ENCODE results near the gene RELL1.

RELL1 gene

DNA sequence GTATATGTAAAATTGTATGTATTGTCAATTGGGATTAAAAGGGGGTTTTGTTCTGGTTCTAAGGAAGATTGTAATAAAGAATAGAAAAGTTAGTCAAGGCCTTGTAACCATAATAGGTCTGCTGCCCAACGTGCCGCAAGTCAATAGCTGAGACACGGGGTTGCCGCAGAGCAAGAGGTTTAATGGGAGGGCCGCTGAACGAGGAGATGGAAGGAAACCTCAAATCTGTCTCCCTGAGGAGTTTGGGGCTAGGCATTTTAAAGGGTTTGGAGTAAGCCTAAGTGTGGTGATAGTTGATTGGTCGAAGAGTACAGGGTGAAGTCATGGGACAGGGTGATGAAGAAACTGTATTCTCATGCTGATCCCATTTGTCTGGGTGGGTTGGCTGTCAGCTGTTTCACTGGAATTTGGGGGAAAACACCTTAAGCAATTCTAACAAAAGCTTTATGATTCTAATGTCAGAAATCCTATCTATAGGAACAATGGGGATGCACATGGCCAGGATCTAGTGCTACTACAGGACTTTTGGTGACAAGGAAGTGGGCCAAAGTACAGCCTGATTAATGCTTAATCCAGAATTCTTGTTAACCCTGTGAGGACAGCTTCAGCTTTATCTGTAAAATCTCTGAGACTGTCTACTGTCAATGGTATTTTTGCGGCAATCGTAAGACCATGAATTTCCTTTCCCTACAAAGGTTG is 86.9 kb downstream of the RELL1 start:
- no peak for DNase-seq (ENCODE audit: low read depth in 2 of 2)

DNA sequence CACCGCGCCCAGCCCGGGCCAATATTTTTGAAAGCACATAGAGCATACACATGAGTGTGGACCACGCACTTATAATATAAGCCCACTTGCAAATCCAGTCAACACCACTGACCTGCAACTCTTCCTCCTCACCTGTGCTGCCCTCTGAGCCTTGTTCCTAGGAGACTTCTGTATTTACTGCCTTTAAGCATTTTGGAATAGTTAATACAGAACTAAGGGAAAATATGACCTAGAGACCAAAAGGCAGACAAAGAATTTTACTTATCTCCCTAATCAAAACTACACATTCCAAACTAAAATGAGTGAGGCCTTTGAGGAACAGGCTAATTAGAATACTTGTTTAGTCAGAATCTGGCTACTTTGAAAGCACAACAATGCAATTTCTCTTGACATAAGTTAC is 89.1 kb downstream of the RELL1 start:
- DNase-seq (ENCODE audit: low read depth in 2 of 2): no peak

DNA sequence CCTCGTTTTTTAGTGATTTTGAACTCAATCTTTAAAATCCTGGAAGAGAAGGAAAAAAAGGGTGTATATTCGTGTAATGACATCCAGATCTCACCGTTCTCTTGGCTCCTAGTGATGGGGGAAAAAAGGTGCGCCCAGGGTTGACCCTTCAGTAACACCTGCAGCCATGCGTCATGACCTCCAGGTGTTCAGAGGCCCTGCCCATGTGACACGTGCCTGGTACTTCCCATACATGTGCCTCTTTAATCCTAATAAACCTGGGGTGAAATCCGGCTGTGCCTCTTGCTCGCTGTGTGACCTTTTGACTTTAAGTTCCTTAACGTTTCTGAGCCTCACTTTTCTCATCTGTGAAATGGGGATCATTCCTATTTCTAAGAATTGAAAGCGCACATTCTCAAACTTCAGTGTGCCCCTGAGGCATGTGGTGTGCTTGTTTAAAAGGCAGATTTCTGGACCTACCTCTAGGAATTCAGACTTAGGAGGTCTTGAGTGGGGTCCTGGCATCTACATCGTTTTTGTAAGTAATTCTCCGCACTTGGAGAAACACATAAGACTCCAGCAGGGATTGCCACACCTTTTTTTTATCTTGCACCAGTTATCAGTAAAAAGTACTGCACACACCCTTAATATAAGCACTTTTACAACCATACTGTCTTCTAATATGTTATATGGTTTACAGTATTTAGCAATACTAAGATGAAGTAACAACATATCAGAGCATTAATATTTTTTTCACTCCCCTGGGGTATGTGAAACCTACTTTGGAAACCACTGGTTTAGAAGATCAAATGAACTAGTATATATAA is 90.1 kb downstream of the RELL1 start:
- DNase-seq (ENCODE audit: low read depth in 2 of 2): no peak

DNA sequence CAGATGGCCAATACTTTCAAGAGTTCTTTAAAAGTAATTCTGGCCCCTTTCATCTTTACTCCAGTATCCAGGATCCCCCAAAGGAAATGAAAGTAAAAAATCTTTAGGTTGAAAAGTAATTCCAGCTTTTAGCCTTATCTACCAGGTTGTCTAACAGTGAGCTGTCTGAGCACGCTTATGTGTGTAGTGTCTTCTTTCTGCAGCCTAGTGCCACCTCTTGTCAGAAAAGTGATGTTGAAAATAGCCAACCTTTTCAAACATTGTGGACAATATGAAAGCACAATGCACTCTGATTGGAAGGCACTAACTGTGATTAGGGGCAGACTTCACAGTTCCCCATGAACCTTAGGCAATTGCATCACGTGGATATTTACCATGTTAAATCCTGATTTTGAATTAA is 92.1 kb downstream of the RELL1 start:
- DNase-seq (ENCODE audit: low read depth in 2 of 2): no peak

DNA sequence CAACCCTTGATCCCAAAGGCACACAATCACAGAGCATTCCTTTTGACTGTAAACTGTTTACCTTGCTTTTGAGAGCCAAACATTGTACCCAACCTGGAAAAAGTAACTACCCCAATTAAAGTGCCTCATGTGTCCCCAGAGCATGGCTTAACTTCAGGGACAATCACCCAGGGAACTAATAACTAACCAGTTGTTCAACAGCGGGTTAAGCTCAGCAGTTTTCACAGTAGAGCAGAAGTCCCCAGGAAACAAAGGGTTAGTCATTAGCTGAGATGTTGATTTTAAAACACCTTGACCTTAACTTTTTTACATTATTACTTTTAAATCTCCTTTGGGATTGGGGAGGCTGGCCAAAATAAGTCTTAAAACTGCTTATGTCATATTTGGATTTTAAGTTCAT is 94.8 kb downstream of the RELL1 start:
- no peak for DNase-seq (ENCODE audit: low read depth in 2 of 2)

DNA sequence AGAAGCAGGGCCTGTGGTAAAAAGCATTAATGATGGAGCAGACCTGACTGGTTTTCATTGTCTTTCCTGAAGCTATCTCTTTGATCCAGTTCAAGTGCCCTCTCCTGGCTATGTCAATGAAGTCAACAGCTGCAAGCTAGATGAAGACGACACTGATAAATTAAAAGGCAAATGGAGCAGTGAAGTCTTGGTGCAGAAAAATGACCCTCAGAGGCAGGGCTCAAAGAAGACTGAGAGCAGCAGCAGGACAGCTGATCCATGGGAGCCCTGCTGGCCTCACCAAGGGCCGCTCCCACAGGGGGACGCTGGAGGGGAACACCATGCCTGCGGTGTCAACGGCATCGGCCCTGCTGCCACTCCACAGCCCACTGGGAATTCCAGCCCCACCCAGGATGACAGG is 96.2 kb downstream of the RELL1 start:
- no peak for DNase-seq (ENCODE audit: low read depth in 2 of 2)

DNA sequence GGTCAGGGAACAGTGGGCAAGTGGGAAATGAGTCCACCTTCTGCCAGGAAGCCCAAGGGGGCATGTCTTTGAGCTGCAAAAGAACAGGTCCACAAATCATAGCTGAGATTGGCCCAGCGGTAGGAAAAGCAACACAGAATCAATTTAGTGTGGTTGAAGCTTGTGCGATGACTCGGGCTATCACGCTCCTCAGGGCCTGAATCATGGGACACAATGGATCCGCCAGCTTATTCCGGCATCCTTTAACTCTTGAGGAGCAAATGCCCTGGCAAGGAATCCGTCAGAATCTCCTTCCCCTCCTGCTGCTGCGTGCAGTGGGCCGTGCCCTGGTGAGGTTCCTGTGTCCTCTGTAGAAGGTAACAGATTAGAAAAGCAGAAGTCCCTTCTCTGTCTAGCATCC is 98.0 kb downstream of the RELL1 start:
- DNase-seq (ENCODE audit: low read depth in 2 of 2): no peak

DNA sequence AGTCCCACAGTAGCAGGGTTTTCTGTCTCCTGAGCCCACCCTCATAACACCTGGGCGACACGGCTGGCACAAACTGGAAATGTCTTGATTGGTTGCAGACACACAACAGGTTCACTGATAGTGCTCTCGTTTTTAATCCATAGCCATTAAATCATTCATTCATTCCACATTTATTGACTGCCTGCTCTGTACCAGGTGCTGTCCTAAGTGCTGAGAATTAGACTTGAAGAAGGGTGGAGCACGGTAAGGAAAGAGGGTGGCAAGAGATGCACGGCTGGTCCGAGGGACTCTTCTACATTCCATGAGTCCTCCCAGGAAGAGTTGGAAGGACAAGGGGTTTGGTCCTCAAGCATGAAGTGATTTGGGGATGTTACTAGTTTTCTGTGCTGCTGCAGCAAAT is 100.0 kb downstream of the RELL1 start:
- DNase-seq (ENCODE audit: low read depth in 2 of 2): no peak

DNA sequence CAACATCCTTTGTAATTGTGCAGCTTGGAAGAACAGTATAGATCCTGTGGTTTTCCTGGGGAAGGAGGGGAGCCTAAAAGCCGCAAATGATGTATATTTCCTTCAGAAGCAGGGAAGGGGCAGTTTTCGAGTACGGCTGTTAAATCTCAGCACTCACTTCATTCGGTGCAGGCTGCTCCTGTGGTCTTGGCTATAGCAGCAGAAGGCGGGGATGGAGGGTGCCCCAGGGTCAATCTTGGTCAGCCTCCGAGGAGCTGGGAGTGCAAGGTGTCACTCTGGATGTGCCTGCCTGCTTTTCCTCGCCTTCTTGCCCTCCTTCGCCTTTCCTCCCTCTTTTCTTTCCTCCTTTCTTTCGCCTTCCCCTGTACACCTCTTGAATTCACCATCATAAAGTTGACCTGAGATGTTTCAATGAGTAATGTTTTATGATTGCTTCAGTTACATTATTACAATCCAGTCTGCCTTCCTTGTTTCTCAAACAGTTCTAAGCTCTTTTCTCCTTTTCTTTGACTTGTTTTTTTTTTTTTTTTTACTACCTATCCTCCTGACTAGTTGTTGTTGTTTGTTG is 101.6 kb downstream of the RELL1 start:
- DNase-seq (ENCODE audit: low read depth in 2 of 2): no peak

DNA sequence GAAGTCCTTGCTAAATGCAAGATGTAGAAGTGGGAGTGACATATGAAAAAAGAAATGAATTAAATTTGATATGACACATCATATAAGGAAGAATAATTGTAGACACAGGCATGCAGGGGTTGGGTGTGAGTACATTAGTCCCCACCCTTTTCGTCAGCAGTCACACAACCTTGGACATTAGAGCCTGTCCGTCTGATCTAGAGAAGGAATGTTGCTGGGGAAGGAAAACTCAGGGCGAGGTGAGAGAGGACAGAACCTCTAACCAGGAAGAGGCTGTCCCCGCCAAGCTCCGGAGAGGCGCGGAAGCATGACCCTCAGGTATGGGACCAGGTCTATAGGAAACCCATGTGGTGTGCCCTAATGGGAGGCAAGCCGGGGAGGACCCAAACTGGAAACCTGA is 102.1 kb downstream of the RELL1 start:
- no peak for DNase-seq (ENCODE audit: low read depth in 2 of 2)

DNA sequence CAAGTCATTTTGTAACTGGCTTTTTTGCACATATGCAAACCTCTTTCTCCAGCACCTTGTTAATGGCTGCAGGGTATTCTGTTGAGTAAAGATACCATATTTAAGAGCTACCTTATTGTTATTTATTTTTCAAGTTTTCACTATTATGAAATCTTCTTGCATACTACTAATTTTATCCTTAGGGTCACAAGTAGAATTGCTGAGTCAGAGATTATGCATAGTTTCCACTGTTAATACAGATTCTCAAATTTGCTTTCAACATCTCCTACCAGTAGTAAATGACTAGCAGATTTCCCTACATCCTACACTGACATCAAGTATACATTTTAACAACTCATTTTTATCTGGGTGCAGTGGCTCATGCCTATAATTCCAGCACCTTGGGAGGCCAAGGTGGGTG is 112.6 kb downstream of the RELL1 start:
- DNase-seq (ENCODE audit: low read depth in 2 of 2): no peak

DNA sequence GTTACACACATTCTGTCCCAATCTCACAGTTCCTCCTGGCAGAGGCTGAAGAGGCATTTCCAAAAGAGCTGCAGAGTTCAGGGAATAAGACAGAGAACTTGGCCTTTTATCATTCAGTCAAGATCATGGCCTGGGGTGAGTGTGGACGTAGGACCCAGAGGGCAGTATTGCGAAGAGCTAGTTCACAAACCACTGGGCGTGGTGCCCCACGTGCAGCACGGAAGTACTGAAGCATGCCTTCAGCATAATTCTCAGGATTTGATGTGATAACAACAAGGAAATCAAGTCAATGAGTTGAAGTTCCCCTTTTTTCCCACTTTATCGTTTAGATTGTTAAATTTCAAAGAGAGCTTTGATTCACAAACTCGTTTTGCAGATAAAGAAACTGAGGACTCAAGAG is 117.7 kb downstream of the RELL1 start:
- DNase-seq (ENCODE audit: low read depth in 2 of 2): no peak

DNA sequence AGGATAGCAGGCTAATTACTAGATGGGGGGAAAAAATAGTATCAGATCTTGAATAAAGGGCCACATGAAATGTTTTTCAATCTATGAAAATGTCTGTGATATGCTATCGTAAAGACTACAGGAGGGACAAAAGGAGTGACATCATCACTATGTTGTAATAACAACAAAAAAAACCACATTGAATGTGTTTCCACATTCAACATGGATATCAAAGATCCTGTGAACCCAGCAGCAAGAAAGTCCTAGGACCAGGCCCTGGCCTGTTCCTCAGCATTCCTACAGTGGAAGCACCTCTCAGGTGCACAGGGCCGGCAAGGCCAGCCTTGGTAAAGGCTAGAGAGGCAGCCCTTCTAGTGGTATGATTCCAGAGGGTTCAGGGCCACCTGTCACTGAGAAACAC is 118.3 kb downstream of the RELL1 start:
- no peak for DNase-seq (ENCODE audit: low read depth in 2 of 2)

DNA sequence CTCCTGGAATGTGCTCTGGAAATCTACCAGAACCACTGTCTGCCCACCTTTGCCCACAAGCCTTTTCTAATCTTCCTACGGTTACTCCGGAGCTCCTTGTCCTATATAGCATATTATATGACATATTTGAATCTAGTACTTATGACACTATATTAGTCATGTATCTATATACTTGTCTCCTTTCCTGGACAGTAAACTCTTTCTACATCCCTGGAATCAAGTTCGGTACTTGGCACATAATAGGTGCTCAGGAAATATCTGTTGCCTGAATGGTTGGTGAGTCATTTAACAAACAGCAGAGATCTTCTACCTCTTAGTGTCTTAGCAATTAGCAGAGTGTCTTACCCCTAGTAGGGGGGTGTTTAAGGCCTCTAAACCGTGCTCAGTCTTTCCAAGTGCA is 123.6 kb downstream of the RELL1 start:
- DNase-seq (ENCODE audit: low read depth in 2 of 2): no peak

DNA sequence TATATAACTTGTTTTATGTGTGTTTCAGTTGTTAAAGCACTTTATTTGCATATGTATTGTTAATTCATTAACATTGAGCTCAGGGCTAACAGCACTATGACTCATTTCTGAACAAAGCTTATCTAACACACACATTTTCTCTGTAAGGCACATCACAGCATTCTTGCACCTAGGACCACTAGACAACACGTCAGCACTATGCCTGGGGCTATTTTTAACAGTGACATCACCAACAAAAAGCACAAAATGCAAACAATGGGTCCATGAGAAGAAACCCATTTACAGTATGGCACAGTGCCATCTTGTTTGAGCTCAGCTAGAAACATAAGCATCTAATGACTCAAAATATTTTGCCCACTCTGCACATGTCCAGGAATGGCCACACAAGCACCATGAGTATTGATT is 124.4 kb downstream of the RELL1 start:
- DNase-seq (ENCODE audit: low read depth in 2 of 2): no peak

DNA sequence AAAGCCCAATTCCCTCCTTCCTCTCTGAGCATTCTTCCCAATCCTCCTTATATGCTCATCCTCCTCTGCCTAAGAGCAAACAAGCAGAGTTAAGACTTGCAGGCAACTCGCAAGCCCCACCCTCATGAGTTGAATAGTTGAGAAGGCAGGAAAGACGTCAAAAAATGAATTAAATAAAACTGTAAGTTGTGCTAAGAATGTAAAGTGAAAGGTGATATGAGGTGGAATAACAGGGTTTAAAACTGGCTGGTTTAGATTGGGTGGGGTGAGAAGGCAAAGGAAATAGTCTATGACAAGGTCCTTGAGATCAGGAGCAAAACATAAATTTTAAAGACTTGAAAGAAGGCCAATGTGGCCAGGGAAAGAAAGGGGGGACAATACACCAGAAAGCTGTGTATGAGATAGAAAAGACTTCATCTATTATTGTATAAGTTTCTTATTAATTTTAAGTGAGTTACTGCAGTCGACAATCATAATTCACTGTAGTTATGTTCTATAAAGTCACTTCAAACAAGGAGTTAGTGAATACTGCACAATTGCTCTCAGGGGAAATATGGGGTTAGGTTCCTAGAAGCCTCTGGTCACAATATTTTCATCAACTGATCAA is 124.9 kb downstream of the RELL1 start:
- no peak for DNase-seq (ENCODE audit: low read depth in 2 of 2)
